Hepatocyte (in vitro differentiated cells): ENCODE results near the gene SETBP1. TPM values are rescaled to one million over a fixed set of nuclear protein-coding genes. Genes with fewer than 3 reads are reported as not detected.
A peak's percentile ranks its signal among the peaks of the same experiment; 100 is the strongest.

Experiments
- DNase-seq: peaks from one replicate; pipeline ENCODE4 v3.0.0-alpha.2; 2016; ENCODE audit warnings: low spot score
- H2AFZ ChIP-seq: fragments of 200-600 bp; sonication (generic); 2 replicates; pipeline ENCODE4 v1.6.0; 2016; ENCODE audit warnings: antibody characterized with exemption, mild to moderate bottlenecking
- H3K27ac ChIP-seq: fragments of 200-600 bp; sonication (generic); 2 replicates; pipeline ENCODE4 v1.5.1; 2016; ENCODE audit warnings: mild to moderate bottlenecking
- H3K27me3 ChIP-seq: fragments of 200-600 bp; sonication (generic); 2 replicates; pipeline ENCODE4 v1.6.1; 2016
- H3K36me3 ChIP-seq: fragments of 200-600 bp; sonication (generic); replicated peaks from 2 replicates; pipeline ENCODE4 v1.5.1; 2016; ENCODE audit warnings: low read depth; ENCODE audit not compliant: insufficient read depth
- H3K4me1 ChIP-seq: fragments of 200-600 bp; sonication (generic); 2 replicates; pipeline ENCODE4 v1.5.1; 2016; ENCODE audit warnings: mild to moderate bottlenecking, moderate library complexity; ENCODE audit not compliant: insufficient read depth
- H3K4me2 ChIP-seq: fragments of 200-600 bp; sonication (generic); 2 replicates; pipeline ENCODE4 v1.6.0; 2016
- H3K4me3 ChIP-seq: fragments of 200-600 bp; sonication (generic); 2 replicates; pipeline ENCODE4 v1.5.1; 2016; ENCODE audit warnings: mild to moderate bottlenecking
- H3K79me2 ChIP-seq: fragments of 200-600 bp; sonication (generic); 2 replicates; pipeline ENCODE4 v1.6.0; 2017; ENCODE audit warnings: mild to moderate bottlenecking
- H3K9me2 ChIP-seq: fragments of 200-600 bp; sonication (generic); replicated peaks from 2 replicates; pipeline ENCODE4 v1.6.0; 2017; ENCODE audit warnings: mild to moderate bottlenecking; ENCODE audit not compliant: insufficient read depth
- H3K9me3 ChIP-seq: fragments of 200-600 bp; sonication (generic); 2 replicates; pipeline ENCODE4 v1.5.1; 2016; ENCODE audit warnings: low read depth, mild to moderate bottlenecking
- H4K20me1 ChIP-seq: fragments of 200-600 bp; sonication (generic); 2 replicates; pipeline ENCODE4 v1.6.0; 2016; ENCODE audit warnings: mild to moderate bottlenecking; ENCODE audit not compliant: insufficient read depth, poor library complexity, severe bottlenecking
- CTCF ChIP-seq: fragments of 200-600 bp; sonication (generic); IDR thresholded peaks from 2 replicates; pipeline ENCODE4 v1.5.1; 2016; ENCODE audit warnings: antibody characterized with exemption, mild to moderate bottlenecking; ENCODE audit not compliant: poor library complexity
- EZH2 ChIP-seq: fragments of 200-600 bp; sonication (generic); IDR thresholded peaks from 2 replicates; pipeline ENCODE4 v1.6.1; 2016; ENCODE audit warnings: antibody characterized with exemption, mild to moderate bottlenecking, borderline replicate concordance
- EZH2phosphoT487 ChIP-seq: fragments of 200-600 bp; sonication (generic); IDR thresholded peaks from one replicate; pipeline ENCODE4 v1.6.1; 2018; ENCODE audit warnings: antibody characterized with exemption, mild to moderate bottlenecking, low read depth, moderate library complexity; ENCODE audit not compliant: unreplicated experiment, severe bottlenecking
- WGBS: methylation state at CpG from one replicate; pipeline ENCODE4 v1.1.6; 2016; ENCODE audit warnings: low lambda C conversion rate; ENCODE audit errors: missing lambda C conversion rate; 5-methylcytosine and 5-hydroxymethylcytosine counted together
- polyA plus RNA-seq: library from polyadenylated mRNA; unstranded; fragments of >200 nt; fragmentation: Nextera tagmentation; extraction: Ambion mirVana; gene quantifications from 2 replicates; pipeline ENCODE4 v1.2.1, GENCODE V29; 2016
- total RNA-seq: library from RNA; depleted of rRNA; stranded (reverse); fragments of >200 nt; gene quantifications from 2 replicates; pipeline ENCODE4 v1.2.3, GENCODE V29; 2014

SETBP1 gene
- total and polyA plus RNA-seq, 2 experiments from 2014 or later: 10.3 to 21.1 TPM

- Histone ChIP-seq H3K4me1 (no peaks in the 10 kb centered on the region), H3K9me3 (no peaks in the 10 kb centered on the region), H2AFZ (no peak overlapping the region), H3K27ac (no peak overlapping the region), H4K20me1 (no peaks in the 10 kb centered on the region), H3K9me2 (no peaks in the 10 kb centered on the region), H3K27me3 (no peaks in the 10 kb centered on the region), H3K79me2 (no peaks in the 10 kb centered on the region), H3K36me3 (no peaks in the 10 kb centered on the region), H3K4me3 (no peak overlapping the region), H3K4me2 (no peak overlapping the region)
- 79% methylated on average over 7 of the region's 7 CpGs for WGBS
- TF ChIP-seq CTCF (no peak), EZH2 (no peak), EZH2phosphoT487 (no peak)
- no peak for DNase-seq
Observed at GRCh38 chr18:45090526-45091140, 409.9 kb downstream of the SETBP1 start.

- DNase-seq: no peak
- H3K27ac ChIP-seq: peak overlapping the region; percentile 31
- H3K9me2 ChIP-seq: no peaks in the 10 kb centered on the region
- H3K9me3 ChIP-seq: no peaks in the 10 kb centered on the region
- no peaks in the 10 kb centered on the region for H3K36me3 ChIP-seq
- 76% methylated on average over 4 of the region's 4 CpGs for WGBS
- H2AFZ ChIP-seq: no peak overlapping the region
- H3K79me2 ChIP-seq: no peaks in the 10 kb centered on the region
- H4K20me1 ChIP-seq: no peaks in the 10 kb centered on the region
- H3K4me1 ChIP-seq: no peaks in the 10 kb centered on the region
- no peaks in the 10 kb centered on the region for H3K27me3 ChIP-seq
- no peak overlapping the region for H3K4me3 ChIP-seq
- TF ChIP-seq EZH2phosphoT487: no peak
- TF ChIP-seq EZH2: no peak
- TF ChIP-seq CTCF: no peak
- H3K4me2 ChIP-seq: no peak overlapping the region
Observed at GRCh38 chr18:45100321-45101105, 419.8 kb downstream of the SETBP1 start.

GRCh38 chr18:45102126-45102525 is 421.4 kb downstream of the SETBP1 start:
- TF ChIP-seq EZH2 (no peak), EZH2phosphoT487 (no peak), CTCF (no peak)
- H3K79me2 ChIP-seq: no peaks in the 10 kb centered on the region
- H3K36me3 ChIP-seq: no peaks in the 10 kb centered on the region
- no peaks in the 10 kb centered on the region for H4K20me1 ChIP-seq
- no peak overlapping the region for H3K4me2 ChIP-seq
- H3K9me3 ChIP-seq: no peaks in the 10 kb centered on the region
- no peak overlapping the region for H2AFZ ChIP-seq
- no peak overlapping the region for H3K4me3 ChIP-seq
- H3K27ac ChIP-seq: no peak overlapping the region
- no peaks in the 10 kb centered on the region for H3K9me2 ChIP-seq
- DNase-seq: no peak
- no peaks in the 10 kb centered on the region for H3K27me3 ChIP-seq
- H3K4me1 ChIP-seq: no peaks in the 10 kb centered on the region
- WGBS: 91% methylated on average over 3 of the region's 3 CpGs
